OCI-LY1 (cell line): ENCODE data around the gene ARHGEF4.

Experiments
- EZH2 ChIP-seq: fragments of 200-600 bp; sonication (generic), shearing (Covaris generic); IDR thresholded peaks from 2 replicates; pipeline ENCODE4 v1.8.0; 2017; ENCODE audit warnings: borderline replicate concordance, mixed run types, mild to moderate bottlenecking, antibody characterized with exemption, low read length, moderate library complexity, mixed read lengths
- TF ChIP-seq, protein P1 (sequence below): fragments of 200-600 bp; sonication (generic), shearing (Covaris generic); IDR thresholded peaks from 2 replicates; pipeline ENCODE4 v1.5.1; 2017; ENCODE audit warnings: mild to moderate bottlenecking, antibody characterized with exemption, low read length, moderate library complexity, mixed read lengths

- TF ChIP-seq, protein P1, sequence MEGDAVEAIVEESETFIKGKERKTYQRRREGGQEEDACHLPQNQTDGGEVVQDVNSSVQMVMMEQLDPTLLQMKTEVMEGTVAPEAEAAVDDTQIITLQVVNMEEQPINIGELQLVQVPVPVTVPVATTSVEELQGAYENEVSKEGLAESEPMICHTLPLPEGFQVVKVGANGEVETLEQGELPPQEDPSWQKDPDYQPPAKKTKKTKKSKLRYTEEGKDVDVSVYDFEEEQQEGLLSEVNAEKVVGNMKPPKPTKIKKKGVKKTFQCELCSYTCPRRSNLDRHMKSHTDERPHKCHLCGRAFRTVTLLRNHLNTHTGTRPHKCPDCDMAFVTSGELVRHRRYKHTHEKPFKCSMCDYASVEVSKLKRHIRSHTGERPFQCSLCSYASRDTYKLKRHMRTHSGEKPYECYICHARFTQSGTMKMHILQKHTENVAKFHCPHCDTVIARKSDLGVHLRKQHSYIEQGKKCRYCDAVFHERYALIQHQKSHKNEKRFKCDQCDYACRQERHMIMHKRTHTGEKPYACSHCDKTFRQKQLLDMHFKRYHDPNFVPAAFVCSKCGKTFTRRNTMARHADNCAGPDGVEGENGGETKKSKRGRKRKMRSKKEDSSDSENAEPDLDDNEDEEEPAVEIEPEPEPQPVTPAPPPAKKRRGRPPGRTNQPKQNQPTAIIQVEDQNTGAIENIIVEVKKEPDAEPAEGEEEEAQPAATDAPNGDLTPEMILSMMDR, result no peak
- no peak for TF ChIP-seq EZH2
Observed at GRCh38 chr2:130878316-130878715, 41.6 kb downstream of the ARHGEF4 start.
